GM12878 (cell line): ENCODE measurements around the gene TNFSF12. TPM values are rescaled to one million over a fixed set of nuclear protein-coding genes. Genes with fewer than 3 reads are reported as not detected.

ENCODE experiments used
- ATAC-seq: fragments of 200-7000 bp; cut with Tn5 transposase; 3 replicates; pipeline ENCODE4 v1.9.1; 2020; ENCODE audit warnings: mild to moderate bottlenecking, moderate library complexity
- BruUV-seq: library from RNA; stranded (reverse); fragments of 400-500 nt; replicated peaks from 2 replicates; lab custom pipeline; 2021; lab: Mats Ljungman, UMichigan
- CTCF ChIA-PET: fragments of 300-600 bp; sonication (Branson Sonifier 250); formaldehyde crosslinking; extraction: SDS; loops from one replicate; lab custom pipeline; 2021; ENCODE audit warnings: inconsistent platforms; lab: Yijun Ruan, JAX
- POLR2A ChIA-PET: fragments of 350-600 bp; formaldehyde crosslinking; extraction: SDS; loops from one replicate; lab custom pipeline; 2021; ENCODE audit warnings: inconsistent platforms; lab: Charles Lee
- RAD21 ChIA-PET: fragments of 300-600 bp; sonication (Branson Sonifier 250); formaldehyde crosslinking; loops from one replicate; lab custom pipeline; 2023; ENCODE audit warnings: antibody characterized with exemption; ENCODE audit not compliant: unreplicated experiment; lab: Charles Lee
- SMC1A ChIA-PET: fragments of 300-600 bp; sonication (Branson Sonifier 250); formaldehyde crosslinking; loops from one replicate; lab custom pipeline; 2023; ENCODE audit not compliant: unreplicated experiment, uncharacterized antibody; lab: Charles Lee
- DNase-seq: peaks from one replicate; pipeline ENCODE4 v3.0.0-alpha.2; 2011; ENCODE audit warnings: low read depth, low spot score
- FAIRE-seq: peaks from 3 replicates; lab custom pipeline; 2011; peaks lifted over from hg19 to GRCh38; lab: Jason Lieb, UNC
- H2AFZ ChIP-seq: 2 replicates; pipeline ENCODE4 v1.6.0; 2011; ENCODE audit warnings: low read depth, low read length, control low read depth; ENCODE audit not compliant: control insufficient read depth
- H3K27ac ChIP-seq: 2 replicates; pipeline ENCODE4 v1.5.1; 2011; ENCODE audit warnings: control low read depth; ENCODE audit not compliant: control insufficient read depth, insufficient read depth
- H3K27me3 ChIP-seq, 2 experiments: replicated peaks in 1 of 2; 2 replicates each; pipeline versions ENCODE4 v1.6.0 to v1.6.1; 2011; ENCODE audit warnings: low read length in 1 of 2; ENCODE audit not compliant: control insufficient read depth in 2 of 2, insufficient read depth in 2 of 2
- H3K36me3 ChIP-seq, 2 experiments: 2 replicates each; pipeline ENCODE4 v1.5.1; 2011; ENCODE audit warnings: low read length in 1 of 2; ENCODE audit not compliant: control insufficient read depth in 2 of 2, insufficient read depth in 2 of 2
- H3K4me1 ChIP-seq: 2 replicates; pipeline ENCODE4 v1.6.1; 2011; ENCODE audit warnings: mild to moderate bottlenecking, low read length, moderate library complexity, mixed read lengths; ENCODE audit not compliant: control insufficient read depth, insufficient read depth
- H3K4me2 ChIP-seq: 2 replicates; pipeline ENCODE4 v1.6.0; 2011; ENCODE audit warnings: control low read depth; ENCODE audit not compliant: control insufficient read depth, insufficient read depth
- H3K4me3 ChIP-seq: fragments of 200-600 bp; sonication (generic); 2 replicates; pipeline ENCODE4 v1.5.1; 2016
- H3K79me2 ChIP-seq: 2 replicates; pipeline ENCODE4 v1.6.0; 2011; ENCODE audit warnings: low read length; ENCODE audit not compliant: control insufficient read depth, insufficient read depth
- H3K9ac ChIP-seq: 2 replicates; pipeline ENCODE4 v1.8.0; 2011; ENCODE audit warnings: low read length, control low read depth, mixed read lengths; ENCODE audit not compliant: control insufficient read depth, insufficient read depth
- H3K9me3 ChIP-seq: replicated peaks from 3 replicates; pipeline ENCODE4 v1.5.1; 2011; ENCODE audit warnings: mild to moderate bottlenecking, low read length; ENCODE audit not compliant: control insufficient read depth, insufficient read depth
- H4K20me1 ChIP-seq: 2 replicates; pipeline ENCODE4 v1.6.0; 2011; ENCODE audit not compliant: control insufficient read depth, insufficient read depth
- CTCF ChIP-seq, 3 experiments: IDR thresholded peaks in 2 of 3; conservative IDR thresholded peaks in 1 of 3; 2 replicates each; pipeline ENCODE4 v1.5.1; 2011; ENCODE audit warnings: low read depth in 3 of 3, low read length in 3 of 3, mild to moderate bottlenecking in 3 of 3, control low read depth in 2 of 3, moderate library complexity in 2 of 3, inconsistent platforms in 1 of 3, mixed read lengths in 1 of 3; ENCODE audit not compliant: control insufficient read depth in 2 of 3, insufficient read depth in 1 of 3; ENCODE audit errors: extremely low read depth in 1 of 3
- ESRRA ChIP-seq: IDR thresholded peaks from 2 replicates; pipeline ENCODE4 v1.6.1; 2012; ENCODE audit warnings: mild to moderate bottlenecking, low read length, improper control_type of control experiment
- FOXK2 ChIP-seq: fragments of 450-650 bp; IDR thresholded peaks from 2 replicates; pipeline ENCODE4 v1.6.1; 2017; ENCODE audit warnings: mild to moderate bottlenecking, moderate library complexity
- IKZF1 ChIP-seq: fragments of 450-650 bp; conservative IDR thresholded peaks from 2 replicates; pipeline ENCODE4 v1.6.1; 2017; ENCODE audit warnings: antibody characterized with exemption, mild to moderate bottlenecking
- KAT2A ChIP-seq: conservative IDR thresholded peaks from 2 replicates; pipeline ENCODE4 v1.6.1; 2011; ENCODE audit warnings: low read depth, low read length; ENCODE audit not compliant: control insufficient read depth
- KDM1A ChIP-seq: fragments of 200-600 bp; sonication (generic); IDR thresholded peaks from 2 replicates; pipeline ENCODE4 v1.6.1; 2016; ENCODE audit warnings: borderline replicate concordance
- NKRF ChIP-seq: fragments of 450-650 bp; conservative IDR thresholded peaks from 2 replicates; pipeline ENCODE4 v1.6.1; 2017; ENCODE audit warnings: mild to moderate bottlenecking, moderate library complexity
- PML ChIP-seq: IDR thresholded peaks from 2 replicates; pipeline ENCODE4 v1.6.1; 2012; ENCODE audit warnings: low read length, inconsistent platforms
- SMC3 ChIP-seq: IDR thresholded peaks from 2 replicates; pipeline ENCODE4 v1.6.1; 2011; ENCODE audit warnings: low read length, improper control_type of control experiment, borderline replicate concordance
- TAF1 ChIP-seq: IDR thresholded peaks from 2 replicates; pipeline ENCODE4 v1.6.1; 2011; ENCODE audit warnings: mild to moderate bottlenecking, low read depth, low read length, borderline replicate concordance
- TBL1XR1 ChIP-seq: IDR thresholded peaks from 2 replicates; pipeline ENCODE4 v1.6.1; 2012; ENCODE audit warnings: low read depth, low read length, improper control_type of control experiment
- YY1 ChIP-seq: IDR thresholded peaks from 2 replicates; pipeline ENCODE4 v1.6.1; 2011; ENCODE audit warnings: low read depth, mild to moderate bottlenecking, low read length
- ZBTB11 ChIP-seq: fragments of 450-650 bp; formaldehyde crosslinking; IDR thresholded peaks from 2 replicates; pipeline ENCODE4 v1.5.0; 2022; ENCODE audit warnings: mild to moderate bottlenecking, missing genetic modification characterization
- ZNF384 ChIP-seq: IDR thresholded peaks from 2 replicates; pipeline ENCODE4 v1.6.1; 2012; ENCODE audit warnings: low read depth, mild to moderate bottlenecking, low read length, improper control_type of control experiment, borderline replicate concordance
- ZSCAN29 ChIP-seq: fragments of 450-650 bp; IDR thresholded peaks from 2 replicates; pipeline ENCODE4 v1.6.1; 2017; ENCODE audit warnings: mild to moderate bottlenecking, moderate library complexity
- WGBS: methylation state at CpG from one replicate; pipeline ENCODE4 v1.1.6; 2016; ENCODE audit warnings: low lambda C conversion rate; ENCODE audit not compliant: insufficient replicate concordance, insufficient coverage; ENCODE audit errors: missing lambda C conversion rate; 5-methylcytosine and 5-hydroxymethylcytosine counted together
- in situ Hi-C: fragments of 300-500 bp; cut with MboI; formaldehyde crosslinking; loops from 9 replicates; pipeline ENCODE4 v1.14.3; 2018; ENCODE audit warnings: mixed read lengths
- intact Hi-C: fragments of 100-400 bp; cut with micrococcal nuclease; formaldehyde crosslinking; loops from one replicate; pipeline ENCODE4 v1.14.2; 2022; ENCODE audit not compliant: unreplicated experiment
- polyA plus RNA-seq, 11 experiments: library from polyadenylated mRNA; depleted of rRNA in 4 of 11; unstranded in 6 of 11; stranded (reverse) in 5 of 11; fragments of >200 nt; fragmentation: Nextera tagmentation in 4 of 11; fragmentation: Illumina TruSeq in 1 of 11; extraction: Ambion mirVana in 4 of 11; extraction: Trizol in 1 of 11; gene quantifications; 1 replicate in 1 of 11; 2 replicates in 10 of 11; pipeline versions ENCODE4 v1.2.1 to v1.2.3, GENCODE V29; 2011 to 2016; ENCODE audit warnings: inconsistent platforms in 2 of 11, missing spikeins in 2 of 11, low read depth in 1 of 11
- total RNA-seq, 4 experiments: library from RNA; depleted of rRNA in 3 of 4; stranded (reverse); fragments of >200 nt in 3 of 4; fragmentation: Illumina TruSeq in 1 of 4; extraction: Trizol in 1 of 4; gene quantifications; 2 replicates each; pipeline versions ENCODE4 v1.2.1 to v1.2.3, GENCODE V29; 2013 to 2021

The TNFSF12 gene
- total and polyA plus RNA-seq, 10 of the 15 experiments (the other 5 are each of a cell fraction or from before 2014, with no cell fraction given) = 0.32 to 7.0 (median 2.6) TPM

- FAIRE-seq = peak; percentile 56
- no peak overlapping the region for H3K4me3 ChIP-seq
- H3K27me3 ChIP-seq = no peaks in the 10 kb centered on the region
- ChIA-PET POLR2A (interaction anchor here (0.6 to 1.0 kb wide), 3 partner anchors 30 to 49 kb away, joined by 4 to 5 read pairs (median 4); no protein-coding TSS in a partner anchor), SMC1A (interaction anchor here (0.7 to 1.2 kb wide), 8 partner anchors 9 to 164 kb away, joined by 3 to 23 read pairs (median 3); partner anchors contain the start of genes TNFSF13 and TP53), CTCF (interaction anchor here (0.6 to 17.1 kb wide), 15 partner anchors 9 to 266 kb away, joined by 3 to 192 read pairs (median 3); partner anchors contain the start of genes CHRNB1, FXR2, SENP3 and SOX15), RAD21 (interaction anchor here (0.6 to 3.5 kb wide), 5 partner anchors 35 to 165 kb away, joined by 3 to 32 read pairs (median 5); partner anchors contain the start of genes SENP3, TNFSF13, TP53 and WRAP53)
- H3K4me2 ChIP-seq = no peak overlapping the region
- in situ Hi-C loops = no loop called here
- no TSS peak for BruUV-seq
- no peak overlapping the region for H3K27ac ChIP-seq
- no peak overlapping the region for H2AFZ ChIP-seq
- WGBS = 54% methylated on average over 10 of the region's 10 CpGs
- ATAC-seq = peak; percentile 83
- H3K36me3 ChIP-seq = no peaks in the 10 kb centered on the region
- intact Hi-C loops = loop anchor here (2.0 kb wide), 1 partner anchor 38 kb away; the partner anchor contains the start of gene SENP3
- H3K9me3 ChIP-seq = no peaks in the 10 kb centered on the region
- no peaks in the 10 kb centered on the region for H4K20me1 ChIP-seq
- DNase-seq = no peak
- no peaks in the 10 kb centered on the region for H3K79me2 ChIP-seq
- H3K9ac ChIP-seq = no peak overlapping the region
- H3K4me1 ChIP-seq = no peaks in the 10 kb centered on the region
- no peak for TF ChIP-seq TAF1
- no peak for TF ChIP-seq KDM1A
- no peak for TF ChIP-seq IKZF1
- no peak for TF ChIP-seq ZNF384
- peak; percentile 38 to 62 (median 62) for TF ChIP-seq CTCF (IDR thresholded peaks at IDR 0.05 in 2 of 3, conservative IDR thresholded peaks at IDR 0.05 in 1 of 3; ENCODE audit: control insufficient read depth in 2 of 3, extremely low read depth in 1 of 3, insufficient read depth in 1 of 3, low read depth in 3 of 3, low read length in 3 of 3)
- TF ChIP-seq TBL1XR1 = no peak
- no peak for TF ChIP-seq KAT2A
- TF ChIP-seq ZBTB11 (CRISPR knock-in tag) = no peak
- peak; percentile 61; the same call in 1 of the 2 replicates for TF ChIP-seq SMC3
- no peak for TF ChIP-seq ESRRA
- no peak for TF ChIP-seq NKRF
- no peak for TF ChIP-seq ZSCAN29
- no peak for TF ChIP-seq PML
- TF ChIP-seq YY1 = peak; percentile 87
- no peak for TF ChIP-seq FOXK2
Measured at GRCh38 chr17:7523033-7523432, 25.8 kb upstream of the TNFSF12 start.
